ENCODE measurements around the gene KIF3A. TPM values are rescaled to one million over a fixed set of nuclear protein-coding genes. Genes with fewer than 3 reads are reported as not detected.

Gene KIF3A
- total and polyA plus RNA-seq, 8 donors = 0.58 to 19.3 (median 4.6) TPM

- intact Hi-C loops (cut with DNase I; ENCODE audit: low total_unique reads) = no loop called here
- Histone ChIP-seq H3K4me1 (peaks cover 14 to 24% (median 18%) of the 10 kb centered on the region in 4 donors), H3K9me3 (no peaks in the 10 kb centered on the region), H3K36me3 (peaks cover 44 to 64% (median 63%) of the 10 kb centered on the region in 4 donors), H3K4me3 (no peak overlapping the region), H3K27ac (no peak overlapping the region), H3K27me3 (no peaks in the 10 kb centered on the region)
- no peak for DNase-seq
- no peak for TF ChIP-seq CTCF (IDR thresholded peaks at IDR 0.05)
- TF ChIP-seq EP300 (IDR thresholded peaks at IDR 0.05) = no peak
- TF ChIP-seq POLR2AphosphoS5 (IDR thresholded peaks at IDR 0.05) = no peak
- TF ChIP-seq POLR2A (IDR thresholded peaks at IDR 0.05) = no peak
- WGBS, 5 donors = 92 to 99% (median 94%) methylated on average over 10 of the region's 10 CpGs
These were observed 26.7 kb upstream of the KIF3A start for GRCh38 chr5:132764051-132764450.

- WGBS, 5 donors = 89 to 96% (median 96%) methylated on average over 16 to 17 of the region's 17 CpGs
- Histone ChIP-seq H3K27me3 (no peaks in the 10 kb centered on the region), H3K36me3 (peaks cover 50 to 70% (median 69%) of the 10 kb centered on the region in 4 donors)
These were observed 26.1 kb upstream of the KIF3A start for GRCh38 chr5:132763181-132764036.

GRCh38 chr5:132762246-132763000 lies 25.1 kb upstream of the KIF3A start:
- no peak overlapping the region for H3K4me3 ChIP-seq
- WGBS, 5 donors = 90 to 97% (median 95%) methylated on average over 11 of the region's 11 CpGs
- no peak for TF ChIP-seq CTCF (IDR thresholded peaks at IDR 0.05)
- TF ChIP-seq EP300 (IDR thresholded peaks at IDR 0.05) = no peak
- TF ChIP-seq POLR2AphosphoS5 (IDR thresholded peaks at IDR 0.05) = no peak
- TF ChIP-seq POLR2A (IDR thresholded peaks at IDR 0.05) = no peak
- peaks cover 3 to 12% (median 9%) of the 10 kb centered on the region in 4 donors for H3K4me1 ChIP-seq
- H3K36me3 ChIP-seq = peaks cover 58 to 80% (median 79%) of the 10 kb centered on the region in 4 donors
- H3K27me3 ChIP-seq = no peaks in the 10 kb centered on the region
- no peaks in the 10 kb centered on the region for H3K9me3 ChIP-seq
- no peak for DNase-seq
- no peak overlapping the region for H3K27ac ChIP-seq
- intact Hi-C loops (cut with DNase I; ENCODE audit: low total_unique reads) = no loop called here

More at GRCh38 chr5:132763181-132764036, 26.1 kb upstream of the KIF3A start:
- Histone ChIP-seq H3K27ac (no peak overlapping the region), H3K9me3 (no peaks in the 10 kb centered on the region), H3K4me3 (no peak overlapping the region), H3K4me1 (peaks cover 13 to 21% (median 15%) of the 10 kb centered on the region in 4 donors)
- no peak for DNase-seq
- no peak for TF ChIP-seq CTCF (IDR thresholded peaks at IDR 0.05)
- TF ChIP-seq POLR2AphosphoS5 (IDR thresholded peaks at IDR 0.05) = no peak
- TF ChIP-seq EP300 (IDR thresholded peaks at IDR 0.05) = no peak
- no peak for TF ChIP-seq POLR2A (IDR thresholded peaks at IDR 0.05)
- intact Hi-C loops (cut with DNase I; ENCODE audit: low total_unique reads) = no loop called here

All from stomach (tissue), 9 donors.